SH-SY5Y (cell line): ENCODE data around the gene NFATC2.

Source experiments
- GATA2 ChIP-seq: IDR thresholded peaks from 2 replicates; pipeline ENCODE4 v1.6.1; 2011; ENCODE audit warnings: mild to moderate bottlenecking, low read depth, low read length
- GATA3 ChIP-seq: IDR thresholded peaks from 2 replicates; pipeline ENCODE4 v1.6.1; 2011; ENCODE audit warnings: low read depth, mild to moderate bottlenecking, low read length, moderate library complexity

NFATC2 gene

DNA sequence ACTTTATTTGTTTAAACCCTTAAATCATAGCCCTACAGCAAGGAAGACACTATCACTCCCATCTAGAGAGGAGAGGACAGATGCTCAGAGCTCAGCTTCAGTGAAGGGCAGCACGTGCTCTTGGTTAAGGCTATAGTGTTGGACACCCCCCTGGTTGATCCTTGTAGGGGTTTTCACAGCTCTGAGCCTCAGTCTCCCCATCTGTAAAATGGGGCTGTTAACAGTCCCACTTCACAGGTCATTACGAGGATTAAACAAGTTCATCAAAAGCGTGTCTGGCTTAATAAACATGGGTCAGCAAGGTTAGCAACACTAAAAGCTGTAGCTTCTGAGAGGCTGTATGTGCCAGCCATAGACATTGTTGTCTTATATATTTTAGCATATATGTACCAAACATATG, 82.4 kb downstream of the NFATC2 start:
- TF ChIP-seq GATA2 (no peak), GATA3 (no peak)

DNA sequence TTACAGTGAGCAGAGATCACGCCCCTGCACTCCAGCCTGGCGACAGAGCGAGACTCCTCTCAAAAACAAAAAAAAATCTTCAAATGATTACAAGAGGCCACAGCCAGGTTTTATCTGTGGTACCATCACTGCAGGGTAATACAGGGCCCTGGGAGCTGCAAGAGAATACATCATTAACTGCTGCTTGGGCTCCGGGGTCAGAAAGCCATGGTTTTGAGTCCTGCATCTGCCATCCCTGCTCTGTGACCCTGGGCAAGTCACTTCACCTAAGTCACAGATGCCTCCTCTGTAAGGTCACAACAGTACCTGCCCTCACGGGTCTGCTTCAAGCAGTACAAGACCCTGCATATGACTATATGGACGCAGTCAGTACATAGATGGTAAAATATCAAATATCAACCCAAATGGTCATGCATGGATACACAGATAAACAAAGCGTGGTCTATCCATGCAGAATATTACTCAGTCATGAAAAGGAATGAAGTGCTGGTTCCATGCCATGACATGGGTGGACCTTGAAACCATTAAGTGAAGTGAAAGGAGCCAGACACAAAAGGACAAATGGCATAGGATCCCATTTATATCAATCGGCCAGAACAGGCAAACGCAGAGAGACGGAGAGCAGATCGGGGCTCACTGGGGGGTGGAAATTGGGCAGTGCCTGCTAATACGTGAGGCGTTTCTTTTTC, 83.6 kb downstream of the NFATC2 start:
- 0 out of 2 replicates have a peak, but pooled peaks have one; percentile 22 for TF ChIP-seq GATA2
- TF ChIP-seq GATA3, result no peak

DNA sequence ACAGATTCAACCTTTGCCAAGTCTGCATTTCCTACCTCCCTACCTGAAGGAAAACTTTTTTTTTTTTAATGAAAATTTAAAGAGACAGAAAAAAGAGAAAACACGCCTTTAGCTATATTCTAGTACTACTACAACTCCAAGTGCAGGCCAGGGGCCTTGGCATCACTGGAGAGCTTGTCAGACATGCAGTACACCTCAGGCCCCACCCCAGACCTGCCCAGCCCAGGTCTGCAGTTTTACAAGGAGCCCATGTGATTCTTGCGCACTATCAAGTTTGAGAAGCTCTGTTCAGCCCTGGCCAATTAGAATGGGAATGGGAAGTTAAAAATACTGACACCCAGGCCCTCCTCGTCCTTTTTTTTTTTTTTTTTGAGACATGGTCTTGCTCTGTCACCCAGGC, 85.0 kb downstream of the NFATC2 start:
- TF ChIP-seq GATA2 (no peak), GATA3 (no peak)

DNA sequence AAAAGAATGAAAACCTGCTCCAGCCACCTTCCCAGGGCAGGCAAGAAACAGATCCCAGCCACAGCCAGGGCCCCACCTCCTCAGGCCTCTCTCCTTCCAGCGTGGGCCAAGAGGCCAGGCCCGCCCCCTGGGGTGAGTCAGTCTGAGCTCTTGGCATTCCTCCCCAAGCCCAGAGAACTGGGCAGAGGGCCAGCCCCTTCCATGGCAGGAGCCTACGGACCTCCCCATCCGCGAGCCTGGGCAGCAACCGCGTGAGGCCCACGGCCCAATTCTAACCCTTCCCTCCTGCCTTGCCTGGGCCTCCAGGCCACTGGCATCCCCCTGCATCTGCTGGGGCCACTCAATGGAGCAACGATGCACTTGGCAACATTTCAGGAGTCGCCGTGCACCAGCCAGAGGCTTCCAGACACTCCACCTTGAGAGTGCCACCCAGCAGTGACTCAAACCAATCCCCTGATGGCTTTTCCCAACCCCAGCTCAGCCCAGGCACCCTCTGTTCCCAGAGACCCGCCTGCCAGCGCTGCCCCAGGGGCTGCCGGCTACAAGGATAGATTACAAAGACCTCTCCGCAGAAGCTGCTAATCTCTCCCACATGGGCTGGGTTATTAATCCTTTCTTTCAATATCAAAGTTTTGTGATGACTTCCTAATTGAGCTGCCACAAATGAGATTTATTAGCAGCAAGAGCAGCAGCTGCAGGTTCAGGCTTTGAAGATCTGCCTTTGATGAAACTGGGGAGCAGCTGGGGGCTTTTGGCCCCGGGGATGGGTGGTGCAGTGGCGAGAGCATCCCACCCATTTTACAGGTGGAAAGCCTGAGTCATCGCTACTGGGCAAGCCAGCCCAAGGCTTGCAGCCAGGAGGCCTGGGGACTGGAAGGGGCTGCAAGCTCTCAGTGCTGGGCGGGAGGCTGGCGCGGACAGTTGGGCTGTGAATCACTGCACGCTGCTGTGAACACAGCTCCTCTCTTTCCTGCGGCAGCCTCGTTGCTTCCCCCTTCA, 85.7 kb downstream of the NFATC2 start:
- TF ChIP-seq GATA2 (peak; percentile 15; the same call in 1 of the 2 replicates), GATA3 (no peak)

DNA sequence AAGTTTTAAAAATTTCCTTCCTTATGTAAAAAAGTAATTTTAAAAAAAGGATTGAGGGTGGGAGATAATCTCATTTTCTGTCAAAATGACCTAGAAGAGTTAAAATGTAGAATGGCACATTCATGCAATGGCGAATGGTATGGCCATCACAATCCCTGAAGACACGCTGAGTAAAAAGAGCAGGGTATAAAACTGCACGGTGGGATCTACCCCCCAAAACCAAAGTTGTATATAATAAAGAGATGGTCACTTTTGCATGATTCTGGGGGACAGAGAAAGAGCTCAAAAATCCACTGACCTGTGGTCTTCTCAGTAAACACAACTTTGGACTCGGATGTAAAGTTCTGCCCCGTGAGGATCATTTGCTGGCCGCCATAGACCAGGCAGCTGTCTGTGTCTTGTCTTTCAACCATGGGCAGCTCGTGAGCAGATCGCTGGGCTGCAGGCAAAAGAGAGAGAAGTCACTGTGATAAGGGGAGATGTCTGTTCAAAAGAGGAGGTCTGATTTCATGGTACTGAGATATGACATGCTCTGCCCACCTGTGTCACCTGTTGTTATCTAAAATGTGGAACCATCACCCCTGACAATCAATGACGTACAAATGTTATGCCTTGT, 88.2 kb downstream of the NFATC2 start:
- TF ChIP-seq GATA2 (no peak), GATA3 (no peak)

DNA sequence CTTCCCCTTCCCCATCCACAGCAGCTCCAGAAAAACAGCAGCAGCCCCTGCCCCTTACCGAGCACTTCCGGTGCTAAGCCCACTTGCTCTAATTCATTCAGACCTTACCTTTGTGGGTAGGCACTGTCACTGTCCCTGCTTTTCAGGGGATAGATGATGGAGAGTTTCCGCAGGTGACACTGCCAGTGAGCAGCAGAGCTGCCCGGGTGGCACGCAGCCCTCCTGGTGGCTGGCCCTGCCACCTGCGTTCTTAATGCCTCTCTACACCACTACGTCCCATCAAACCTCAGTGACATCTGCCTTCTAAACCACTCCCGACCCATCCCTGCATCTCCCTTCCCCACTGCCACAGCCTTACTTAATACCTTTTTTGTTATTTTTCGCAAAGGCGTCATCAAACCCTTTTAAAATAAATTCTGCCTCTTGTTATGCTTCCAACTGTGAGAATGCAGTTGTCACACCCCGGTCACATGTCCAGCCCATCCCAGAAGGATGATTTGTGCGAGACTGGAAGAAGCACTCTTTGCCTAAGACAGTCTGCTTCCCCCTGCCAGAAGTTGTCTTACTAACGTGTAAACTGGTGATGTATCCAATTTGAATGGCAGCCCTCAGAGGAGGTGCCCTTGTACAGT, 89.7 kb downstream of the NFATC2 start:
- TF ChIP-seq GATA3, result no peak
- no peak for TF ChIP-seq GATA2

DNA sequence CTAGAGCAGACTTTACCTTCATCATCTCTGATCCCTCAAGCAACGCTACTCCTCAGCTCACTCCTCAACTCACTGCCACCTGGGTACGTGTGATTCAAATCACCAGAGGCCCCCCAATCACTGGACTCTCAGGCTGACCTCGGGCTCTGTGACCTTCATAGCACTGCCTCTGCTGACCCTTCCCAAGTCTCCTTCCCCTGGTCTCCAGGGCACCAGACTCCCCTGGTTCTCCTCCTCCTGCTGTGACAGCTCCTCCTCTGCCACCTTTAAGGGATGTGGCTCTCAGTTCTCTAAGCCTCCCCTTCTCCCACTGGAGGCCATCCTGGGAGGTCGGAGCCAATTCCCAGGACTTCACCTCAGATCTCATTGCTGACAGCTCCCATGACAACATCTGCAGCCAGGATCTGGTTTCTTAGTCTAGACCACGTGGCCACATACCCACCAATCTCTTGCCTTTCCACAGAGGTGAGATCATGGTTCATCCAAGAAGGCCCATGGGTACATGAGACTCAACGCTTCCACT, 90.4 kb downstream of the NFATC2 start:
- TF ChIP-seq GATA3 (no peak), GATA2 (no peak)

DNA sequence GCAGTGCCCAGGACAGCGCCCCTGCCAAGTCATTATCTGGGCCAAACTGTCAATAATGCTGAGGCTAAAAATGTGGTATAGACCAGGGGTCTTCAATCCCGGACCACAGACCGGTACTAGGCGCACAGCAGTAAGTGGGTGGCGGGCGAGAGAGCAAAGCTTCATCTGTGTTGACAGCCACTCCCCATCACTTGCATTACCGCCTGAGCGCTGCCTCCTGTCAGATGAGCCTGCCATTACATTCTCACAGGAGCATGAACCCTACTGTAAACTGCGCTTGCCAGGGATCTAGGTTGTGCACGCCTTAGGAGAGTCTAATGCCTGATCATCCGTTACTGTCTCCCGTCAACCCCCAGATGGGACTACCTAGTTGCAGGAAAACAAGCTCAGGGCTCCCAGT, 91.0 kb downstream of the NFATC2 start:
- TF ChIP-seq GATA3 (no peak), GATA2 (no peak)

DNA sequence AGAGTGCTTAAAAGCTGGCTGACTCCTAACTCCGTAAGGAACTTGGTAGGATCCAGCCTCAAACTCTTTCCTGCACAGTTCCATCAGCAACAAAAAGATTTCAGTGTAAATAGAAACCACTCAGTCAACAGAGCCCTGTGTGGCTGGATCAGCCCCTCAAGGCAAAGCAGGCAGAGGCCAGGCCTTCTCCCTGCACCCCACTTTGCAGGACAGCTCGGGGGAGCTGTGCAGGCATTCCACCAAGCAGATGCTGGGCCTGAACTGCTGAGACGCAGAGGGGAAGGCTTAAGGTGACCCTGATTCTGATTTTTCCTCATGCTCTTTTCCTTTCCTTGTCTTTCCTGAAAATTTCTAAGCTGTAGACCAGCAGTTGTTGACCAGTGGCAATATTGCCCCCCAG, 91.5 kb downstream of the NFATC2 start:
- TF ChIP-seq GATA3 (no peak), GATA2 (no peak)

DNA sequence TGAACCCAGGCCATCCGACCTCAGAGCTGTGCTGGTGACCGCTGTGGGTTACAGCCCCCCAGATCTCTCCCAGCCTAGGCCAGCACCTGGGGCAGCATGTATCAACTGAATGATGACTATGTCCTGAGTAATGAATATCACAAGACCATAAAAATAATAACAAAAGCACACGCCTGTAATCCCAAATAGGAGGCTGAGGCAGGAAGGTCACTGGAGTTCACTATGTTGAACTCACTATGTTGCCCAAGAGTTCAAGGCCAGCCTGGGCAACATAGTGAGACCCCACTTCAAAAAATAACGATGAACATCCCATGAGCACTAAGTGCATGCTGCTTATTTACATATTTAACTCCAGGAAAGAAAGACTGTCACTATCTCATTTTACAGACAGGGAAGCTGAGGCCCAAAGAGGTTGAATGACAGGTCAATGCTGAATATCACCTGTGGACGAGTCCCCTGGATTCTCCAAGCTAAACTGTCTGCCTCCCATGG, 92.3 kb downstream of the NFATC2 start:
- TF ChIP-seq GATA3 (no peak), GATA2 (no peak)

DNA sequence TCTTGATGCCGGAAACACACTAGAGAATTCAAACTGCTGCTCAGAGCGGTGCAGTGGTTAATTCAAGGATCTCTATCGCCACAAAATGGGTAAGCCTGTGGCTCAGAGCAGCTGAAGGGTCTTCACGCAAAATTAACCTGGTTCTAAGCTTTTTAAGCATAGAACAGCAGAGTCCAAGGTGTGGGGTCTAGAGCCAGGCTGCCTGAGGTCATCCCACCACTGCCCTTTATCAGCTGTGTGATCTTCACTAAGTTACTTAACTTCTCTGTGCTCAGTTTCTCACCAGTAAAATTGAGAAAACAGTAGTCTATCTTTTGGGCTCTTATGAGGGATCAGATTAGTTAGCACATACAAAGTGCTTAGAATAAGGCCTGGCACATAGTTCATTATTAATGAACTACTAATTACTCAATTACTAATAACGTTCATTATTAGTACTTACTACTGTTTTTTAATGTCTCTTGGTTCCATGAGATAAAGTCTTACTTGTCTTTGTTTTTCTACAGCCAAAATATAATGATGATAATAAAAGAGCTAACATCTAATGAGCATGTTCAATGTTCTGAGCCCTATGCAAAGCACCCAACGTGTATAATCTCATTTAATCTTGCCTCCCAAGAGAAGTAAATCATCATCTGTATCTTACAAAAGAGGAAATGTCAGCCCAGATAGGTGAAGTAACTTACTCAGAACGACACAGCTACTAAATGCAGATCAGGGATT, 92.9 kb downstream of the NFATC2 start:
- TF ChIP-seq GATA3 (no peak), GATA2 (no peak)

DNA sequence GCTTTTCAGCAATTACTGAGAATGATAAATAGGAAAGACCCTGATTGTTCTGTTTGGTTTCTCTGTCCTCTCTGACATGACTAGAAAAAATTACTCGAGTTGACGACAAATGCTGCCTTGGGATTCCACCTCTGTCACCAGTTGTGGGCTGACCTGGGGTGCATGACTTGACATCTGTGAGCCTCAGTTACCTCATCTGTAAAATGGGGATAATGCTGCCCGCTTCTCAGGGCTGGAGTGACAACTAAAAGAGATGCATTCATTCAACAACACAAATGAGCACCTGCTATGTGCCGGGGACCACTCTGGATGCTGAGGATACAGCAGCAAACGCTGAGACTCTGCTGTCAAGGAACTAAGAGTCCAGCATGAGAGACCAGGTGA, 94.8 kb downstream of the NFATC2 start:
- TF ChIP-seq GATA3 (no peak), GATA2 (no peak)

DNA sequence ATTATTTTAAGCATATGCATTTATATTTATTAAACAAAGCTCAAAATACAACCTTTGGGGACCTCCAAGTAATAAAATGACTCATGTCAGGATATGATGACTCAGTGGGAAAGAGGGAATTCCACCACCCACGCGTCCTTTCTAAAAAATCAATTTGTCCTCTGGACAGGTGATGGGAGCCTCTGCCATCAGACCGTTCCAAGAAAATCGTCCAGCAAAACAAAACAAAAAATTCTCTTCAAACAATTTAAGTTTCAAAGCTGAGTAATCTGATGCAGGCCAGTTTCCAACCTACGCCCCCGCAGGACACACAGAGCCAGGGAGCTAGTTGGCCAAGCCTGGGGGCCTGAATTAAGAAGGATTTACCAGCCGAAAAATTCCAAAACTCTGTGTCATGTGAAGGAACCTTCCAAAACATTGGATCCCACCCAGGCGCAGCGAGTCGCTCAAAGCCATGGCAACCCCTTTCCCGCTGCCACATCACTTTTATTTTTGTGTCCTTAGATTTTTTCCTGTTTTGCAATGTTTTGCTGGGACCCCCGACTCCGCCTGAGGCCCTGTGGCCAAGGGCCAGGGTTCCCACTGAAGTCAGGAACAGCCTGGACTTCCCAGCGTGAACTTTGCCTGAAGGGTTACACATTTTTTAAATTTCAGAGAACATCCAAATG, 95.3 kb downstream of the NFATC2 start:
- TF ChIP-seq GATA2, result no peak
- TF ChIP-seq GATA3, result no peak
